DLD1 (cell line): ENCODE measurements around the gene ABCB1.
"Not testable (repeated sequence)": the region's sequence is repeated elsewhere in the genome, so short reads cannot be mapped to it uniquely, and the experiment has no call there.

Experiments
- in situ Hi-C: cut with HindIII; loops from 2 replicates; pipeline ENCODE4 v1.10.0; 2017; ENCODE audit warnings: low sequenced_read_pairs

Gene ABCB1

DNA sequence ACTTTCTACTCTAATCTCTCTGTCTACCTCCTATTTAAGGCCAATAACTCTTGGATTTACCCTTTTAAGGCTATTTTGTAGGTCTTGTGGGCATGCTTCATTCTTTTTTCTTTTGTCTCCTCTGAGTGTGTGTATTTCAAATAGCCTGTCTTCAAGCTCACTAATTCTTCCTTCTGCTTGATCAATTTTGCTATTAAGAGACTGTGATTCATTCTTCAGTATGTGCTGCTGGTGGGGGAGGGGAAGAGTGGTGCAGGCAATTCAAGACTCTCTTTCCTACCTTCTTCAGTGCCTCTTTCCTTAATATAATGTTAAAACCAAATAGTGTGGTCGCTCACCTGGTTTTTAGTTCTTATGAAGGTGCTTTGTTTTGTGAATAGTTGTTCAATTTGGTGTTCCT, 20.0 kb downstream of the ABCB1 start:
- in situ Hi-C loops: no loop called here

DNA sequence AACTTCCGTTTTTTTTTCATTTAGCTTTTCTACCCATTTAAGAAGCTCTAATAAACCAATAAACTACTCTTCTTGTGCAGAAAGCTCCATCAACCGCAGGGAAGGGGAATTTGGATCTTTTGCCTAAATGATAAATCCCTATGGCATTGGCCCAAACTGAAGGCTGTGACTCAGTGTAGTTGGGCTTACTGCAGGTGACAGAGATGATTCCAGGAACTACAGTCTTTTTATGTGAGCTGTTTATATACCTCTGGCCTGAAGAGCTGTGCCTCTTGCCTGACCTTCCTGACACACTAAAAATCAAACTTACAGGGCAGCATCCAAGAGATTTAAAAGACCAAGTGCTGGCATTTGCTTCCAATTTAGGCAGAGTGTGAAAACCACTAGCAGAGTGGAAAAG, 25.2 kb downstream of the ABCB1 start:
- in situ Hi-C loops: no loop called here

GRCh38 chr7:87574630-87575029, 26.1 kb downstream of the ABCB1 start:
- in situ Hi-C loops: no loop called here

DNA sequence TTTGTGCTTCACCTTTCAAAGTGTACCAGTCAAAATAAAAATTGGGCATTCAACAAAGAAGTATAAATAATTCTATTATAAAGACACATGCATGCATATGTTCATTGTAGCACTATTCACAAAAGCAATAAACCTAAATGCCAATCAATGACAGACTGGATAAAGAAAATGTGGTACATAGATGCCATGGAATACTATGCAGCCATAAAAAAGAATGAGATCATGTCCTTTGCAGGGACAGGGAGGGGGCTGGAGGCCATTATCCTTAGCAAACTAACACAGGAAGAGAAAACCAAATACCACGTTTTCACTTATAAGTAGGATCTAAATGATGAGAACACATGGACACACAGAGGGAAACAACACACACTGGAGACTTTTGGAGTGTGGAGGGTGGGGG, 28.2 kb downstream of the ABCB1 start:
- in situ Hi-C loops: not testable (repeated sequence)

DNA sequence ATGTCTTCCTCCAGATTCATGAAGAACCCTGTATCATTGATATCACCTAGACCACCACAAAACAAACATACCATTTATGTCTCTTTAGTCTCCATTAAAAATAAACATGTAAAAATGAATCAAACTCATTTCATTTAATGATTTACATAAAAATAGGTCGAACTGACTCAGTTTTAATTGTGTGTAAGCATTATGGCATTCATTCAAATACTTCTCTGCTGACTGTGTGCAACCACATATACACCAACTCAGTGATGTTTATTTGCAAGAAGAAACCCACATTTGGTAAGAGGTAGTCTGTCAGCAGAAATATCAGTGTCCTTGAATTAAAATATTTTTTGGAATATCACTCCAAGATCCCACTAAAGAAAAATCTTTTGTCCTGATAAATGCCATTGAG, 30.5 kb downstream of the ABCB1 start:
- in situ Hi-C loops: no loop called here

GRCh38 chr7:87567052-87567451, 33.6 kb downstream of the ABCB1 start:
- in situ Hi-C loops: no loop called here

DNA sequence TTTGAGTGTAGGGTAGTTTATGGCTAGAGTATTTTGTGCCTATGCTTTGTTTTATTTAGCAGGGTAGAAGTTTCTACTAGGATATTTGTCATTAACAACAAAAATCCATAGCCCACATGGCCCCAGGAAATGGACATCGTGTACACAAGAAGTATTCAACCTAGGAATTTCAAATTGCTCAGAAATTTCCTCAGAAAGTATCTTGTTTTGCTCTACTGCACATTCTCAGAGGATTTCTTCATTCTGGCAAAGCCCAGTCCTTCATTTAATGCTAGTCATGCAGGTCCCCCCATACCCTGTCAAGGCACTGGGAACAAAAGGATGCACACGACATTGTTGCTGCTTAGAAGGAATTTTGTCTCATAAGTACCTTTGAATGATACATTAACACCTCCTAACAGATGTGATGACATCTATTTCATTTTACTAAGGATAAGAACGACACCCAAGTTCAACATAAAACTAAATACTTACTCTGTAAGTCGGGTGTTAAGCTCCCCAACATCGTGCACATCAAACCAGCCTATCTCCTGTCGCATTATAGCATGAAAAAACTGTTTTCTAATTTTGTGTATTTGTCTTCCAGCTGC, 34.3 kb downstream of the ABCB1 start:
- in situ Hi-C loops: no loop called here

DNA sequence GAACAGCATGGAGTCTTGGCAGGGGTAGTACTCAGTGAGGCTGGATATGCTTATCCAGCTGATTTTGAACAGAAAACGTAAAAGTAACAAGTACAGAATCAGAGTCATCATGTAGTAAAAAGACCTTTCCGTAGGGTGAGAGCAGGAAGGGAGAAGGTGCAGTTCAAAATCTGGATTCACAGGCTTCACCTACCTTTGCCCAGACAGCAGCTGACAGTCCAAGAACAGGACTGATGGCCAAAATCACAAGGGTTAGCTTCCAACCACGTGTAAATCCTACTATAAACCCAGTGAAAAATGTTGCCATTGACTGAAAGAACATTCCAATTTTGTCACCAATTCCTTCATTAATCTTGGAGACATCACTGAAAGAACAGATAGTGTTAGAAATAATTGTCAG, 34.8 kb downstream of the ABCB1 start:
- in situ Hi-C loops: no loop called here

GRCh38 chr7:87564296-87564963, 36.3 kb downstream of the ABCB1 start:
- in situ Hi-C loops: no loop called here

GRCh38 chr7:87561702-87562101, 39.0 kb downstream of the ABCB1 start:
- in situ Hi-C loops: no loop called here

- in situ Hi-C loops: no loop called here
These were observed 39.6 kb downstream of the ABCB1 start for GRCh38 chr7:87561102-87561501.

- in situ Hi-C loops: no loop called here
These were observed 48.3 kb downstream of the ABCB1 start for GRCh38 chr7:87552351-87552900.

- in situ Hi-C loops: no loop called here
These were observed 52.4 kb downstream of the ABCB1 start for GRCh38 chr7:87548123-87548919.

DNA sequence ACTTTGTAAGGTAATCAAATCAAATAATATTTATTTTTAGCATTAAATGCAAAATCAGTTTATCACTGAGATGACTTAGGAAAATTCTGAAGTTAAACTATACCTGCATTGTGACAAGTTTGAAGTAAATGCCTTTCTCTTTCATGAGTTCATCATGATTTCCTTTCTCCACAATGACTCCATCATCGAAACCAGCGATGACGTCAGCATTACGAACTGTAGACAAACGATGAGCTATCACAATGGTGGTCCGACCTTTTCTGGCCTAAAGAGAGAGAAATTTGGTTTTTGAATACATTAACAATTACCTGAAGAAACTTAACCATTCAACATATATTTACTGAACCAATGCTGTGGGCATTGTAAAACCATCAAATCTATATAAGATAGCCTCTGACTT, 54.9 kb downstream of the ABCB1 start:
- in situ Hi-C loops: no loop called here

- in situ Hi-C loops: no loop called here
These were observed 57.1 kb downstream of the ABCB1 start for GRCh38 chr7:87543623-87544022.

DNA sequence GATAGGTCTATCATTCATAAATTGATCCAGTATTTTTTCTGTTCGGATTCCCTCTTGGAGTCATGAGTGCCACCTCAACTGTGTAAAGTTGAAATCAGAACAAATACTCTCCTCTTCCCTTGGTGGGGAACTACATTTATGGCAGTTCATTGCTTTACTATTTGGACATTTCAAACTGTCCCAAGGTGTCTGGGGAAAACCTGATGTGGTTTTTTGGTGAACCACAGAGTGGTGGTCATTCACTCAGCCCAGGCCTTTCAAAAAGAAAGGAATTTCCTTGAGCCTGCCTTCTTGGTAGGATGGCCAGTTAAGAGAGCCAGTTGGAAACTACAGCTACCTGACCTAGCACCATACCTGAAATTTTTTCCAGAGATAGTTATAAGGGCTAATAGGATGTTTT, 59.0 kb downstream of the ABCB1 start:
- in situ Hi-C loops: no loop called here

DNA sequence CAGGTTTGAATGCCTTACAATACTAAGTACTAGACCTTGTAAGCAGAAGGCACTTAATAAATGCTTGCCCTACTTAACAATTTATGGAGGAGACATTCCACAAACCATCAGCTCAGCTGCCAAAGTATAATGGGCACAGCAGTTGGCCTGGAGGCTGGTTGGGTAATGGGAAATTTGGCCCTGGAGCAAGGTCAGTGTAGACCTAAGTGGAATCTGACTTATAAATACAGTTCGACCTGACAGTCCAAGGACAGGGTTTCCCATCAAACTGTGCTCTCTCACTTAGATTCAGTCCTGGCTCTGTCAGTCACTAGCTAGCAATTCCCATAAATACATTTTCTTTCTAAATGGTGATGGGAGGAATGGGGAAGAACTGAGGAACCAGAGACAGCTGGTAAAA, 62.6 kb downstream of the ABCB1 start:
- in situ Hi-C loops: no loop called here

DNA sequence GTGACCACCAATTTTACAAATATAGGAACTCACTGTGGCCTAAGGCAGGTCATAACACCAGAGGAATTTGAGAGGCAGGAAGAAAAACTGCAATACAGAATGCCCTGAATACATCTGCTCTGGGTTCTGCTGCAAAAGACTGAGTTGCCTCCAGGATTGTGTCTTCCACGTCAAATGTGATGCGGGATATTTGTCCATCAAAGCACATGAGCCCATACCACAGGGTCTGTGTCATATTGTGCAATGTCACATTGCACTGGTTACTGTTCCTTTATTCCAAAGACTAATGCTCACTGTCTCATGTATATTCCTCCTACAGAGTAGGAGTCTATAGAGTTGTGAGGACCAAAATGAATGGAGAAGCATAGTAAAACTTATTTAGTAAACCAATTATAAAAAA, 66.6 kb downstream of the ABCB1 start:
- in situ Hi-C loops: no loop called here

GRCh38 chr7:87530126-87530525, 70.6 kb downstream of the ABCB1 start:
- in situ Hi-C loops: no loop called here

GRCh38 chr7:87528730-87529129, 72.0 kb downstream of the ABCB1 start:
- in situ Hi-C loops: no loop called here

GRCh38 chr7:87518735-87519134, 81.9 kb downstream of the ABCB1 start:
- in situ Hi-C loops: no loop called here

DNA sequence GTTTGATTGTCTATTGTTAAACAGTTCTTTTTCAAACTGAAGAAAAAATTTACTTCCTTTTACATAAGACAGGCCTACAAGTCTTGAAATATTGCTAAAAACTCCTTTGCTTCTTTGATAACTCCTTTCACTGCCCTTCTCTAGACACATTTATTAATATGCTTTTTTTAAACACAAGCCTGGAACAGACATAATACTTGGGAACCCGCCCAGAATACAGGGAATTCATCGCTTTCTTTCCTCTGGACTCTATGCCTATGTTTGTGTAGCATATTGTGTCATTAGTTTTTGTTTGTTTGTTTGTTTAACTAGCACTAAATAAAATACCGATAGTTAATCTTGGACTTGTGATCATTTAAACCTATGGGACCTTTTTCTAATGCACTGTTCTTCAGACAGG, 82.8 kb downstream of the ABCB1 start:
- in situ Hi-C loops: no loop called here
